GM23338 (cell line): ENCODE results near the gene SORCS2. TPM values are rescaled to one million over a fixed set of nuclear protein-coding genes. Genes with fewer than 3 reads are reported as not detected.

Experiments used
- ATAC-seq: fragments of 200-7000 bp; cut with Tn5 transposase; 3 replicates; pipeline ENCODE4 v1.9.1; 2020
- DNase-seq: peaks from one replicate; pipeline ENCODE4 v3.0.0-alpha.2; 2015; ENCODE audit warnings: low spot score
- H2AFZ ChIP-seq: fragments of 200-600 bp; sonication (generic); 2 replicates; pipeline ENCODE4 v1.8.0; 2016; ENCODE audit warnings: antibody characterized with exemption, mild to moderate bottlenecking, moderate library complexity
- H3F3A ChIP-seq: fragments of 200-600 bp; sonication (generic); replicated peaks from 2 replicates; pipeline ENCODE4 v1.8.0; 2017; ENCODE audit warnings: antibody characterized with exemption, mixed run types, low read depth
- H3K27ac ChIP-seq: fragments of 200-600 bp; sonication (generic); 2 replicates; pipeline ENCODE4 v1.6.1; 2016; ENCODE audit warnings: low read depth
- H3K27me3 ChIP-seq: fragments of 200-600 bp; sonication (generic); 2 replicates; pipeline ENCODE4 v1.8.0; 2016; ENCODE audit warnings: mild to moderate bottlenecking, mixed run types, moderate library complexity; ENCODE audit not compliant: insufficient read depth
- H3K36me3 ChIP-seq: fragments of 200-600 bp; sonication (generic); 2 replicates; pipeline ENCODE4 v1.8.0; 2016; ENCODE audit warnings: mild to moderate bottlenecking; ENCODE audit not compliant: insufficient read depth
- H3K4me1 ChIP-seq: fragments of 200-600 bp; sonication (generic); 2 replicates; pipeline ENCODE4 v1.8.0; 2016; ENCODE audit warnings: mild to moderate bottlenecking, moderate library complexity; ENCODE audit not compliant: insufficient read depth
- H3K4me2 ChIP-seq: fragments of 200-600 bp; sonication (generic); 2 replicates; pipeline ENCODE4 v1.7.1; 2017; ENCODE audit warnings: mixed run types
- H3K4me3 ChIP-seq: fragments of 200-600 bp; sonication (generic); 2 replicates; pipeline ENCODE4 v1.6.1; 2016; ENCODE audit warnings: mixed run types
- H3K79me2 ChIP-seq: fragments of 200-600 bp; sonication (generic); replicated peaks from 2 replicates; pipeline ENCODE4 v1.8.0; 2017; ENCODE audit warnings: mild to moderate bottlenecking; ENCODE audit not compliant: insufficient read depth
- H3K9me2 ChIP-seq: fragments of 200-600 bp; sonication (generic); 2 replicates; pipeline ENCODE4 v1.8.0; 2017; ENCODE audit not compliant: insufficient read depth
- H4K20me1 ChIP-seq: fragments of 200-600 bp; sonication (generic); replicated peaks from 2 replicates; pipeline ENCODE4 v1.8.0; 2017; ENCODE audit warnings: mild to moderate bottlenecking; ENCODE audit not compliant: insufficient read depth
- H3K27ac Mint-ChIP-seq: 2 replicates; pipeline ENCODE4 v1.8.0; 2020; ENCODE audit warnings: inconsistent platforms, mild to moderate bottlenecking, moderate library complexity, mixed read lengths
- H3K27me3 Mint-ChIP-seq: 3 replicates; pipeline ENCODE4 v1.8.0; 2022; ENCODE audit warnings: low read depth, mild to moderate bottlenecking, moderate library complexity, mixed read lengths, inconsistent platforms; ENCODE audit not compliant: insufficient read depth, poor library complexity
- H3K36me3 Mint-ChIP-seq: 3 replicates; pipeline ENCODE4 v1.8.0; 2021; ENCODE audit warnings: low read depth, mild to moderate bottlenecking, inconsistent platforms, moderate library complexity, mixed read lengths
- H3K4me1 Mint-ChIP-seq: 3 replicates; pipeline ENCODE4 v1.8.0; 2020; ENCODE audit warnings: mild to moderate bottlenecking, inconsistent platforms, mixed read lengths
- H3K4me3 Mint-ChIP-seq: 3 replicates; pipeline ENCODE4 v1.8.0; 2021; ENCODE audit warnings: moderate library complexity, mild to moderate bottlenecking, inconsistent platforms, mixed read lengths
- H3K9me3 Mint-ChIP-seq: 3 replicates; pipeline ENCODE4 v1.8.0; 2020; ENCODE audit warnings: moderate library complexity, mild to moderate bottlenecking, inconsistent platforms, mixed read lengths
- CREB1 ChIP-seq: fragments of 250-450 bp; sonication (Bioruptor Pico); IDR thresholded peaks from 2 replicates; pipeline ENCODE4 v1.5.0; 2020; ENCODE audit warnings: low read depth, mild to moderate bottlenecking, moderate library complexity
- CTCF ChIP-seq, 2 experiments: fragments of 200-600 bp in 1 of 2; sonication (generic) in 1 of 2; conservative IDR thresholded peaks; 2 replicates each; pipeline versions ENCODE4 v1.5.1 to v1.6.1; 2016 to 2017; ENCODE audit warnings: antibody characterized with exemption in 2 of 2, low read depth in 2 of 2, mild to moderate bottlenecking in 2 of 2, moderate library complexity in 1 of 2
- ETS1 ChIP-seq: IDR thresholded peaks from 2 replicates; pipeline ENCODE4 v1.6.1; 2016; ENCODE audit warnings: antibody characterized with exemption
- EZH2 ChIP-seq: fragments of 200-600 bp; sonication (generic); IDR thresholded peaks from one replicate; pipeline ENCODE4 v1.8.0; 2017; ENCODE audit warnings: antibody characterized with exemption, mild to moderate bottlenecking, low read depth; ENCODE audit not compliant: unreplicated experiment
- EZH2phosphoT487 ChIP-seq: fragments of 200-600 bp; sonication (generic); IDR thresholded peaks from one replicate; pipeline ENCODE4 v1.8.1; 2018; ENCODE audit warnings: antibody characterized with exemption; ENCODE audit not compliant: unreplicated experiment
- JUNB ChIP-seq: IDR thresholded peaks from one replicate; pipeline ENCODE4 v1.6.1; 2016; ENCODE audit warnings: antibody characterized with exemption; ENCODE audit not compliant: unreplicated experiment
- POLR2AphosphoS5 ChIP-seq: IDR thresholded peaks from 2 replicates; pipeline ENCODE4 v1.6.1; 2016; ENCODE audit warnings: antibody characterized with exemption, low read depth
- REST ChIP-seq: IDR thresholded peaks from one replicate; pipeline ENCODE4 v1.6.1; 2018; ENCODE audit warnings: antibody characterized with exemption; ENCODE audit not compliant: unreplicated experiment
- STAT1 ChIP-seq: IDR thresholded peaks from one replicate; pipeline ENCODE4 v1.6.1; 2016; ENCODE audit warnings: antibody characterized with exemption; ENCODE audit not compliant: unreplicated experiment
- ZNF114 ChIP-seq: fragments of 250-450 bp; sonication (Bioruptor Pico); IDR thresholded peaks from 2 replicates; pipeline ENCODE4 v1.5.0; 2020; ENCODE audit warnings: mild to moderate bottlenecking, moderate library complexity
- ZNF331 ChIP-seq: fragments of 250-450 bp; sonication (Bioruptor Pico); IDR thresholded peaks from 2 replicates; pipeline ENCODE4 v1.5.0; 2020; ENCODE audit warnings: low read depth, mild to moderate bottlenecking, moderate library complexity
- polyA plus RNA-seq: library from polyadenylated mRNA; unstranded; fragments of >200 nt; fragmentation: Nextera tagmentation; extraction: Ambion mirVana; gene quantifications from 2 replicates; pipeline ENCODE4 v1.2.1, GENCODE V29; 2016
- total RNA-seq: library from RNA; depleted of rRNA; stranded (reverse); fragments of >200 nt; shearing (Covaris generic); gene quantifications from 2 replicates; pipeline ENCODE4 v1.2.3, GENCODE V29; 2014

Gene SORCS2
- total and polyA plus RNA-seq, 2 experiments from 2014 or later: 0.47 to 2.4 TPM

GRCh38 chr4:7354927-7355326 is 162.6 kb downstream of the SORCS2 start (continued):
- TF ChIP-seq REST: no peak
- TF ChIP-seq EZH2phosphoT487: no peak
- no peak for TF ChIP-seq POLR2AphosphoS5
- no peak for TF ChIP-seq ETS1
- no peak for TF ChIP-seq EZH2
- TF ChIP-seq ZNF114 (CRISPR knock-in tag): no peak
- no peak for TF ChIP-seq STAT1
- no peak for TF ChIP-seq JUNB

- no peaks in the 10 kb centered on the region for H4K20me1 ChIP-seq
- H3K4me1 Mint-ChIP-seq: peaks cover under 1% of the 10 kb centered on the region; the same call in 2 of the 3 replicates
- H3K36me3 Mint-ChIP-seq: no peaks in the 10 kb centered on the region
- H3F3A ChIP-seq: no peaks in the 10 kb centered on the region
- H3K4me3 ChIP-seq: no peak overlapping the region
- H3K36me3 ChIP-seq: no peaks in the 10 kb centered on the region
- no peak overlapping the region for H3K4me3 Mint-ChIP-seq
- no peak overlapping the region for H3K27ac ChIP-seq
- no peaks in the 10 kb centered on the region for H3K9me3 Mint-ChIP-seq
- H3K9me2 ChIP-seq: no peaks in the 10 kb centered on the region
- no peaks in the 10 kb centered on the region for H3K79me2 ChIP-seq
- ATAC-seq: no peak
- H3K27me3 Mint-ChIP-seq: peaks cover 10% of the 10 kb centered on the region
- no peaks in the 10 kb centered on the region for H3K27me3 ChIP-seq
- H3K27ac Mint-ChIP-seq: no peak overlapping the region
- DNase-seq: no peak
- H2AFZ ChIP-seq: no peak overlapping the region
- H3K4me1 ChIP-seq: no peaks in the 10 kb centered on the region
- H3K4me2 ChIP-seq: no peak overlapping the region
- TF ChIP-seq POLR2AphosphoS5: no peak
- no peak for TF ChIP-seq REST
- no peak for TF ChIP-seq STAT1
- TF ChIP-seq JUNB: no peak
- no peak for TF ChIP-seq EZH2
- TF ChIP-seq ZNF331: no peak
- no peak for TF ChIP-seq CREB1 (CRISPR knock-in tag)
- TF ChIP-seq ETS1: no peak
- TF ChIP-seq CTCF (conservative IDR thresholded peaks at IDR 0.05; ENCODE audit: low read depth in 2 of 2): no peak
Observed at GRCh38 chr4:7355795-7356194, 163.5 kb downstream of the SORCS2 start.
